ENCODE results near the gene MRPL10.

DNA sequence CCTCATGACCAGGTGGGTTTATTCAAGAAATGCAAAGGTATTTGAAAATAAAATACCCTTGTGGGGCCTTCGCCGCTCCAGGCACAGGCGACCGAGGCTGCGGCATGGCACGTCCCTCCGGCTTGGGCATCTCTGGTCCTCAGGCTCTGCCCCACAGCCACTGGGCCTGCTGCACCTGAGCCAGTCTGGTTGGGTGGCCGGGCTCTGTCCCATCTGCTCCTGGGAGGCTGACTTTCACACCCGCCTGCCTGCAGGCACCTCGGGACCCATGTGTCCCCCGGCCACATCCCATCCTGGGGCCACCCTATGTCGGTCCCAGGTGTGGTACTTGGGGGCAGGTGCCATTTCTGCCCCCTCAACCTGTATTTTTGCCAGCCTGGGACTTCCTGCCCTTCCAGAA, 30.7 kb downstream of the MRPL10 start:
- TF ChIP-seq CTCF (conservative IDR thresholded peaks at IDR 0.05; ENCODE audit: low read depth in 2 of 2) (no peak), POLR2AphosphoS5 (IDR thresholded peaks at IDR 0.05; ENCODE audit: low read depth) (no peak), JUNB (IDR thresholded peaks at IDR 0.05; ENCODE audit: unreplicated experiment) (no peak), EZH2phosphoT487 (IDR thresholded peaks at IDR 0.05; ENCODE audit: unreplicated experiment) (no peak), EZH2 (IDR thresholded peaks at IDR 0.05; ENCODE audit: low read depth, unreplicated experiment) (no peak), REST (IDR thresholded peaks at IDR 0.05; ENCODE audit: unreplicated experiment) (no peak)

Measured in GM23338 (cell line).